HepG2 (cell line): Measurements from ENCODE around the gene PPIA. TPM values are rescaled to one million over a fixed set of nuclear protein-coding genes. Genes with fewer than 3 reads are reported as not detected.

Experiments
- BCL3 ChIP-seq: sonication (generic); formaldehyde crosslinking; IDR thresholded peaks from 2 replicates; pipeline ENCODE4 v1.5.1; 2020; ENCODE audit warnings: mild to moderate bottlenecking, missing genetic modification reagents, moderate library complexity
- CENPBD1 ChIP-seq: sonication (generic); formaldehyde crosslinking; IDR thresholded peaks from 2 replicates; pipeline ENCODE4 v1.8.0; 2022; ENCODE audit warnings: missing genetic modification reagents, low read depth, mild to moderate bottlenecking, borderline replicate concordance
- HBP1 ChIP-seq: IDR thresholded peaks from 2 replicates; pipeline ENCODE4 v1.6.1; 2016; ENCODE audit warnings: low read depth, control low read depth
- HINFP ChIP-seq: sonication (generic); formaldehyde crosslinking; IDR thresholded peaks from 2 replicates; pipeline ENCODE4 v1.4.0; 2020; ENCODE audit warnings: low read depth, mild to moderate bottlenecking, missing genetic modification reagents
- HOXA5 ChIP-seq: sonication (generic); formaldehyde crosslinking; IDR thresholded peaks from 2 replicates; pipeline ENCODE4 v1.4.0; 2020; ENCODE audit warnings: missing genetic modification reagents
- KDM2A ChIP-seq: sonication (generic); formaldehyde crosslinking; IDR thresholded peaks from 2 replicates; pipeline ENCODE4 v1.4.0; 2020; ENCODE audit warnings: low read depth, missing genetic modification reagents, borderline replicate concordance
- MAZ ChIP-seq, 2 experiments: sonication (generic) in 1 of 2; formaldehyde crosslinking in 1 of 2; IDR thresholded peaks; 2 replicates each; pipeline versions ENCODE4 v1.5.0 to v1.6.1; 2012 to 2020; ENCODE audit warnings: low read depth in 2 of 2, mild to moderate bottlenecking in 2 of 2, borderline replicate concordance in 1 of 2, improper control_type of control experiment in 1 of 2, low read length in 1 of 2, missing genetic modification reagents in 1 of 2, moderate library complexity in 1 of 2
- MXI1 ChIP-seq: IDR thresholded peaks from 3 replicates; pipeline ENCODE4 v1.6.1; 2012; ENCODE audit warnings: low read depth, low read length, inconsistent platforms, borderline replicate concordance
- PAWR ChIP-seq: sonication (generic); formaldehyde crosslinking; IDR thresholded peaks from 2 replicates; pipeline ENCODE4 v1.4.0; 2020; ENCODE audit warnings: missing genetic modification reagents, mild to moderate bottlenecking, borderline replicate concordance
- PHF21A ChIP-seq: sonication (generic); formaldehyde crosslinking; IDR thresholded peaks from 2 replicates; pipeline ENCODE4 v1.5.0; 2020; ENCODE audit warnings: mild to moderate bottlenecking, missing genetic modification reagents
- PTBP1 ChIP-seq: fragments of 200-400 bp; formaldehyde crosslinking; IDR thresholded peaks from 2 replicates; pipeline ENCODE4 v1.6.1; 2018; ENCODE audit warnings: low read length, low read depth; ENCODE audit not compliant: poor library complexity, severe bottlenecking
- SAP130 ChIP-seq: IDR thresholded peaks from 2 replicates; pipeline ENCODE4 v1.6.1; 2016; ENCODE audit warnings: low read depth
- THAP8 ChIP-seq: sonication (generic); formaldehyde crosslinking; IDR thresholded peaks from 2 replicates; pipeline ENCODE4 v1.5.1; 2020; ENCODE audit warnings: missing genetic modification reagents, mild to moderate bottlenecking, borderline replicate concordance
- ZFP91 ChIP-seq: sonication (generic); formaldehyde crosslinking; IDR thresholded peaks from 2 replicates; pipeline ENCODE4 v1.9.0; 2022; ENCODE audit warnings: missing genetic modification reagents, mild to moderate bottlenecking, borderline replicate concordance
- ZKSCAN1 ChIP-seq: fragments of 150-350 bp; IDR thresholded peaks from 2 replicates; pipeline ENCODE4 v1.6.1; 2014; ENCODE audit warnings: low read length
- ZNF160 ChIP-seq: sonication (generic); formaldehyde crosslinking; IDR thresholded peaks from 2 replicates; pipeline ENCODE4 v1.8.0; 2022; ENCODE audit warnings: mild to moderate bottlenecking, inconsistent platforms, missing genetic modification reagents
- ZNF441 ChIP-seq: sonication (generic); formaldehyde crosslinking; IDR thresholded peaks from 2 replicates; pipeline ENCODE4 v1.7.0; 2021; ENCODE audit warnings: missing genetic modification reagents, borderline replicate concordance
- polyA plus RNA-seq, 8 experiments: library from polyadenylated mRNA; depleted of rRNA in 3 of 8; stranded (reverse) in 7 of 8; unstranded in 1 of 8; fragments of >200 nt; fragmentation: Illumina TruSeq in 4 of 8; extraction: Trizol in 4 of 8; gene quantifications; 2 replicates each; pipeline versions ENCODE4 v1.2.1 to v1.2.3, GENCODE V29; 2011 to 2016; ENCODE audit warnings: low read depth in 4 of 8, missing spikeins in 1 of 8, mixed read lengths in 1 of 8; ENCODE audit not compliant: insufficient read depth in 1 of 8
- total RNA-seq, 5 experiments: library from RNA; depleted of rRNA; stranded (reverse); fragments of >200 nt; fragmentation: Illumina TruSeq; extraction: Trizol; gene quantifications; 2 replicates each; pipeline ENCODE4 v1.2.3, GENCODE V29; 2016; ENCODE audit warnings: low read depth in 1 of 5

PPIA gene
- total and polyA plus RNA-seq, 2 of the 13 experiments (the other 11 are each of a cell fraction or from before 2014, with no cell fraction given), result 2,268 to 3,010 TPM

GRCh38 chr7:44847920-44848634 is 51.6 kb downstream of the PPIA start, which contains the start of gene H2AZ2 (continued):
- TF ChIP-seq THAP8 (CRISPR knock-in tag) (no peak), ZFP91 (CRISPR knock-in tag) (peak; percentile 12), PTBP1 (no peak), MXI1 (peak; percentile 34; the same call in 2 of the 3 replicates), KDM2A (CRISPR knock-in tag) (peak; percentile 66), PAWR (CRISPR knock-in tag) (no peak), MAZ (IDR thresholded peaks at IDR 0.05; ENCODE audit: borderline replicate concordance, low read depth, low read length) (peak; percentile 39; the same call in 1 of the 2 replicates), MAZ (CRISPR knock-in tag; IDR thresholded peaks at IDR 0.05; ENCODE audit: low read depth) (peak; percentile 73; the same call in 1 of the 2 replicates), BCL3 (no peak), HBP1 (peak; percentile 88; the same call in 1 of the 2 replicates), HOXA5 (CRISPR knock-in tag) (peak; percentile 46; the same call in 1 of the 2 replicates), ZNF441 (CRISPR knock-in tag) (no peak; the same call in 1 of the 2 replicates), ZKSCAN1 (no peak), HINFP (CRISPR knock-in tag) (peak; percentile 97), ZNF160 (CRISPR knock-in tag) (peak; percentile 56; the same call in 1 of the 2 replicates), PHF21A (CRISPR knock-in tag) (peak; percentile 79), CENPBD1 (no peak), SAP130 (CRISPR knock-in tag) (peak; percentile 43)
